Activated CD4-positive, alpha-beta T cell treated with anti-CD3 and anti-CD28 coated beads, Interleukin-2, amount 50 U/mL, for 48 hours (primary cell): Measurements from ENCODE around the gene MAS1.
"Not testable (repeated sequence)": the region's sequence is repeated elsewhere in the genome, so short reads cannot be mapped to it uniquely, and the experiment has no call there.

ENCODE experiments used
- DNase-seq, 2 experiments: peaks; one replicate each; pipeline ENCODE4 v3.0.0-alpha.2; 2020

The MAS1 gene

GRCh38 chr6:159890792-159891191, at the start of gene MAS1:
MAS1 (plus strand) TSS chr6:159890988; CDS start chr6:159906956, 15,968 bp downstream.
- DNase-seq = no peak

- DNase-seq = no peak
Observed at GRCh38 chr6:159842035-159842434, 48.8 kb upstream of the MAS1 start.

GRCh38 chr6:159844737-159845645, 45.8 kb upstream of the MAS1 start:
- DNase-seq = no peak

GRCh38 chr6:159848552-159848951, 42.2 kb upstream of the MAS1 start:
- DNase-seq = not testable (repeated sequence)

- DNase-seq = not testable (repeated sequence)
Observed at GRCh38 chr6:159849851-159850250, 40.9 kb upstream of the MAS1 start.

GRCh38 chr6:159852877-159853276, 37.9 kb upstream of the MAS1 start:
- DNase-seq = no peak

GRCh38 chr6:159853754-159854153, 37.0 kb upstream of the MAS1 start:
- DNase-seq = no peak

GRCh38 chr6:159854959-159855358, 35.8 kb upstream of the MAS1 start:
- DNase-seq = no peak

- DNase-seq = no peak
Observed at GRCh38 chr6:159858259-159858658, 32.5 kb upstream of the MAS1 start.

GRCh38 chr6:159860482-159860881, 30.3 kb upstream of the MAS1 start:
- no peak for DNase-seq

GRCh38 chr6:159862103-159862502, 28.7 kb upstream of the MAS1 start:
- DNase-seq = no peak

- peak in 1 of 2 experiments; percentile 37 for DNase-seq
Observed at GRCh38 chr6:159863341-159863740, 27.4 kb upstream of the MAS1 start.

GRCh38 chr6:159865226-159865920, 25.4 kb upstream of the MAS1 start:
- DNase-seq = no peak

GRCh38 chr6:159866286-159867247, 24.2 kb upstream of the MAS1 start:
- DNase-seq = no peak

GRCh38 chr6:159871241-159871640, 19.5 kb upstream of the MAS1 start:
- DNase-seq = no peak

- DNase-seq = peak; percentile 12 to 25
Observed at GRCh38 chr6:159871906-159872305, 18.9 kb upstream of the MAS1 start.

GRCh38 chr6:159874435-159874834, 16.4 kb upstream of the MAS1 start:
- DNase-seq = no peak

GRCh38 chr6:159875194-159875593, 15.6 kb upstream of the MAS1 start:
- DNase-seq = no peak

- DNase-seq = no peak
Observed at GRCh38 chr6:159876242-159876641, 14.5 kb upstream of the MAS1 start.

- DNase-seq = no peak
Observed at GRCh38 chr6:159877256-159877808, 13.5 kb upstream of the MAS1 start.

- no peak for DNase-seq
Observed at GRCh38 chr6:159878341-159878740, 12.4 kb upstream of the MAS1 start.

- DNase-seq = no peak
Observed at GRCh38 chr6:159879856-159880255, 10.9 kb upstream of the MAS1 start.
